ENCODE measurements around the gene FEM1C.

Gene FEM1C

DNA sequence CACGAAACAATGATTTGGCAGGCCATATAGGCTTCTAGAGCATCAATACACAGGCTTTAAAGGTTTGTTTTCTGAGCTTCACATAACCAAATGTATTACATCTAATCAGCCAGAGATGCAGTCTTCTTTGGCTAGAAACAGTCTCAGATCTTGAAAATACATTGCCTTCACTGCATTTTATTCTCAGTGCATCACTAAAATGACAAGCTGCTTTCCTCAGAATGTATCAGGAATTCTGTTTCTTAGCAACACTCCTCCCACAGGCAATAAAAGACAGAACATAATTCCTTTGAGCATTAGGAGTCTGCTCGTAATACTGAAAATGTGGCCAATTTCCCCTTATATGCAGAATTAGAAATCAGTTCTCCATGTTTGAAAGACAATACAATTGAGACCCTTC is 36.9 kb downstream of the FEM1C start:
- TF ChIP-seq, protein P1, sequence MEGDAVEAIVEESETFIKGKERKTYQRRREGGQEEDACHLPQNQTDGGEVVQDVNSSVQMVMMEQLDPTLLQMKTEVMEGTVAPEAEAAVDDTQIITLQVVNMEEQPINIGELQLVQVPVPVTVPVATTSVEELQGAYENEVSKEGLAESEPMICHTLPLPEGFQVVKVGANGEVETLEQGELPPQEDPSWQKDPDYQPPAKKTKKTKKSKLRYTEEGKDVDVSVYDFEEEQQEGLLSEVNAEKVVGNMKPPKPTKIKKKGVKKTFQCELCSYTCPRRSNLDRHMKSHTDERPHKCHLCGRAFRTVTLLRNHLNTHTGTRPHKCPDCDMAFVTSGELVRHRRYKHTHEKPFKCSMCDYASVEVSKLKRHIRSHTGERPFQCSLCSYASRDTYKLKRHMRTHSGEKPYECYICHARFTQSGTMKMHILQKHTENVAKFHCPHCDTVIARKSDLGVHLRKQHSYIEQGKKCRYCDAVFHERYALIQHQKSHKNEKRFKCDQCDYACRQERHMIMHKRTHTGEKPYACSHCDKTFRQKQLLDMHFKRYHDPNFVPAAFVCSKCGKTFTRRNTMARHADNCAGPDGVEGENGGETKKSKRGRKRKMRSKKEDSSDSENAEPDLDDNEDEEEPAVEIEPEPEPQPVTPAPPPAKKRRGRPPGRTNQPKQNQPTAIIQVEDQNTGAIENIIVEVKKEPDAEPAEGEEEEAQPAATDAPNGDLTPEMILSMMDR (conservative IDR thresholded peaks at IDR 0.05; ENCODE audit: low read depth, low read length), result no peak
- peak; percentile 39 for DNase-seq (ENCODE audit: low read depth)
- no peak overlapping the region for H3K4me3 ChIP-seq (ENCODE audit: low read length)

DNA sequence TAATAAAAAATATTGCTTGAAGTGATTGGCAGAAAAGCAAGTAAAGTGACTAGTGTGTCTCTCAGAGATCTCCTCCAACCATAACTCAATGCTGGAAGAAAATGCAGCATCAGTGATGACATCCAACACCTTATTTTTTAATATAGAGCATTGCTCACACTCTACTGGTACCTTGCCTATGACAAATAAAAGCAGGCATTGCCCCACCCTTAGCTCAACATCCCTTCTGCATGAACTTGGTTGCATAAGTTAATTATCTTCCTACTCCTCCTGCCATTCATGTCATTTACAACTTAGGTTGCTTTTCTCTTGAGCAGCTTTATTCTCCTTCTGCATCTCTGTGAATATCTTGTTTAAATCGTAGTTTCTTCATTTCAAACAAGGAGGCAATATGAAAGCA is 41.2 kb downstream of the FEM1C start:
- DNase-seq (ENCODE audit: low read depth), result no peak

DNA sequence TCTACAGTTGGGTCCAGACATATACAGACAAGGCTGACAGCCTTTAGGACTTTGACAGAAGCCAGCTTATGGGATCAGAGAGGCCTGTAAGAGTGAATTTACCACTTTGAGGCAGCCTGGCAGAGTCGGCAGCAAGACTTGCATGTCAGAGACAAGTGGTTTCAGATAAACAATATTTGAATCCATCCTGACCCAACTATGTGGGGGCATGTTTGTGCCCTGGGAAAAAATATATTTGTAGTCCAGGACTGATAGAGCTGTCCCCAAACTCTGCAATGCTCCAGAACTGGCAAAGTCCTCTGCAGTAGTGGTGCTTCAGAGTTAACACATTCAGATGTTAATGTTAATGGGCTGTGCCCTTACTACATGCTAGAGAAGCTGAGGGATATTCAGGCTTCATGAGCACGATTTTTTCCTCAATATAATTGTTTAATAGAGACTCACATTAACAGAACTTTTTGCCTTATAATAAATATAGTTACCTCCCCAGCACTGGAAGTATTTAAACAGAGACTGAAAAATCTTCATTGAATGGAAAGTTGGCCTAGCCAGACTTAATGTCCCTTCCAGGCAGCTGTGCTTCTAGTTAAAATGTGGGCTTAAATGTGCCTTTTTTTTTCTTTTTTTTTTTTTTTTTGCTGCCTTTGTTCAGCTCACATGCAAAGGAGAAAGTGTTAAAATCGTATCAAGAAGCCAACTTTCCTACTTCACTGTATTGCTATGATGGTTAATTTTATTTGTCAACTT is 42.9 kb downstream of the FEM1C start:
- TF ChIP-seq, protein P1 (conservative IDR thresholded peaks at IDR 0.05; ENCODE audit: low read depth, low read length), result no peak
- no peak overlapping the region for H3K4me3 ChIP-seq (ENCODE audit: low read length)
- no peak for DNase-seq (ENCODE audit: low read depth)

More for the DNA sequence above, 41.2 kb downstream of the FEM1C start:
- H3K4me3 ChIP-seq (ENCODE audit: low read length), result no peak overlapping the region
- TF ChIP-seq, protein P1 (conservative IDR thresholded peaks at IDR 0.05; ENCODE audit: low read depth, low read length), result no peak

DNA sequence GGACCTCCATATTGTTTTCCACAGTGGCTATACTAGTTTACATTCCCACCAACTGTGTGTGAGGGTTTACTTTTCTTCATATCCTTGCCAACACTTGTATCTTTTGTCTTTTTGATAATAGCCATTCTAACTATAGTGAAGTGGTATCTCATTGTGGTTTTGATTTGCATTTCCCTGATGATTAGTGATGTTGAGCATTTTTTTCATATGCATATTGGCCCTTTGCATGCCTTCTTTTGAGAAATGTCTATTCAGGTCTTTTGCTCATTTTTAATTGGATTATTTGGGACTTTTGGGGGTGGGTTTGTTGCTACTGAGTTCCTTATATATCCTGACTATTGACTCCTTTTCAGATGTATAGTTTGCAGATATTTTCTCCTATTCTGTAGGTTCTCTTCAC is 44.4 kb downstream of the FEM1C start:
- H3K4me3 ChIP-seq (ENCODE audit: low read length), result no peak overlapping the region
- no peak for DNase-seq (ENCODE audit: low read depth)
- TF ChIP-seq, protein P1 (conservative IDR thresholded peaks at IDR 0.05; ENCODE audit: low read depth, low read length), result no peak

DNA sequence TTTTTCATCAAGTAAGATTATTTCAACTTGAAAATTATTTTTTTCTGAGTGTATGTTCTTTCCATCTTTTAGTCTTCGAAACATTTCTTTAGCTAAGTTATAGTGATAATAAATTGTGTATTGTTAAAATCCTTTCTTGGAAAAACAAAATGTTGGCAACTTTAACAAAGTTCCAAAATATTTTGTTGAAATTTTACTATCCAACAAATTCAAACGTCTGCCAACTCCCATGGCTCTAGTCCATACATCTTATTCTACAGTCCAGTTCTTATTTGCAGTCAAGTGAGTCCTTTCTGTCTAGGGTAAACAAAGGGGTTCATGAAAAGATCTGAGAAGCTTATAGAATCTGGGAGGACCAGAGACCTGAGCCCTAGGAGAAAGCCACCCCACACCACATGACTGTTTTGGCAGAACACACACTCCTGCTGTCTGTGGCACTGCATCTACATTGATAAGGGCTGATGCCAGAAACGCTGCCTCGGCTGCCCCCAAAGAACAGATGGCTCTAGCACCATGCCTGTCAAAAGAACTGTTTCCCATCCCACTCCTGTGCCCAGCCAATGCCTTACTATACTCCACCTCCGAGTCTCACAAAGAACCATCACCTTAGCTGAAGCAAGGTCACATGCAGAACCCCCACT is 47.5 kb downstream of the FEM1C start:
- no peak for DNase-seq (ENCODE audit: low read depth)
- H3K4me3 ChIP-seq (ENCODE audit: low read length), result no peak overlapping the region
- TF ChIP-seq, protein P1 (conservative IDR thresholded peaks at IDR 0.05; ENCODE audit: low read depth, low read length), result no peak

DNA sequence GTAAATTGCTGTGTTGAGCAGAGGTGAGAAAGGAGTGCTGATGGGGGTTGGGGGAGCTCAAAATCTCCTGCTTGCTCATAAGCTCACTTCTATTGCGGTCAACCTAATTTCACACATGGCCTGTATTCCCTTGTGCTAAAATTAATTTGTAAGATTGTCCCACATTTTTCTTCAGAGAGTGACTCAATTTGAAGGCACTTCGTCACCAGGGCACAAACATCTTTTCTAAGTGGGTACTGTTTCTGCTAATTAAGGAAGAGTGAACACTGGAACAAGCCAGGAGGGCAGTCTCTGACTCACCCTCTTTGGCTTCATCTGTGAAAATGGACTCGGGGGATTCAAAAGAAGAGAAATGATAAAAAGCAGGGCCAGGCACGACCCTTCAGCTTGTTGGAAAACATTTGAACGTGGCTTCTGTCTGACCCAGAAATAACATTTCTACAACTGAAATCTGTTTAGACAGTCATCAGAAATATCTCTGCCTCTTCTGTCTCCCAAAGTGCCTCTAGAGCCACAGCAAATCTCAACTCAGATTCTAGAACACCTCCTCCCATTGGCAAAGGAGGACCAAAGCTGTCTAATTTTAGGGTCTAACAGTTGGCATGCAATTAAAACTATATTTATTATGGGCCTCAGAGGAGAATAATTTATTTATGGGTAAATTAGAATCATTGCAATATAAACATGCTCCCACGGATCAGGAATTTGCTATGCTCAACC is 49.8 kb downstream of the FEM1C start:
- DNase-seq (ENCODE audit: low read depth), result peak; percentile 43
- no peak overlapping the region for H3K4me3 ChIP-seq (ENCODE audit: low read length)
- TF ChIP-seq, protein P1 (conservative IDR thresholded peaks at IDR 0.05; ENCODE audit: low read depth, low read length), result no peak

All from retinal pigment epithelial cell (primary cell).